ENCODE results near the gene PKDREJ. TPM values are rescaled to one million over a fixed set of nuclear protein-coding genes. Genes with fewer than 3 reads are reported as not detected.

Gene PKDREJ
- total RNA-seq, 2 experiments from 2014 or later, result not detected

- H3K36me3 Mint-ChIP-seq, result peaks cover 16% of the 10 kb centered on the region
- H3K9me3 Mint-ChIP-seq, result no peaks in the 10 kb centered on the region
- peaks cover 11% of the 10 kb centered on the region for H3K4me1 Mint-ChIP-seq
- no peaks in the 10 kb centered on the region for H3K27me3 Mint-ChIP-seq
- no peak for DNase-seq
- H3K27ac Mint-ChIP-seq, result no peak overlapping the region
- no peak overlapping the region for H3K4me3 Mint-ChIP-seq
Measured at GRCh38 chr22:46219636-46220035, 43.5 kb downstream of the PKDREJ start.

- peaks cover 32% of the 10 kb centered on the region for H3K36me3 Mint-ChIP-seq
- no peak for DNase-seq
- H3K4me3 Mint-ChIP-seq, result no peak overlapping the region
- no peaks in the 10 kb centered on the region for H3K9me3 Mint-ChIP-seq
- no peaks in the 10 kb centered on the region for H3K27me3 Mint-ChIP-seq
- H3K27ac Mint-ChIP-seq, result no peak overlapping the region
- peaks cover 4% of the 10 kb centered on the region for H3K4me1 Mint-ChIP-seq
Measured at GRCh38 chr22:46214616-46215015, 48.5 kb downstream of the PKDREJ start.

- H3K9me3 Mint-ChIP-seq, result peaks cover 2% of the 10 kb centered on the region
- DNase-seq, result no peak
- H3K4me3 Mint-ChIP-seq, result no peak overlapping the region
- peaks cover 32% of the 10 kb centered on the region for H3K36me3 Mint-ChIP-seq
- no peaks in the 10 kb centered on the region for H3K27me3 Mint-ChIP-seq
- H3K4me1 Mint-ChIP-seq, result no peaks in the 10 kb centered on the region
- H3K27ac Mint-ChIP-seq, result no peak overlapping the region
Measured at GRCh38 chr22:46214149-46214548, 49.0 kb downstream of the PKDREJ start.

- no peaks in the 10 kb centered on the region for H3K4me1 Mint-ChIP-seq
- H3K27me3 Mint-ChIP-seq, result no peaks in the 10 kb centered on the region
- H3K4me3 Mint-ChIP-seq, result no peak overlapping the region
- DNase-seq, result no peak
- H3K27ac Mint-ChIP-seq, result no peak overlapping the region
- H3K9me3 Mint-ChIP-seq, result peaks cover 8% of the 10 kb centered on the region
- peaks cover 39% of the 10 kb centered on the region for H3K36me3 Mint-ChIP-seq
Measured at GRCh38 chr22:46213052-46213451, 50.1 kb downstream of the PKDREJ start.

- Mint-ChIP-seq H3K27me3 (no peaks in the 10 kb centered on the region), H3K27ac (no peak overlapping the region), H3K4me3 (no peak overlapping the region), H3K4me1 (no peaks in the 10 kb centered on the region), H3K9me3 (peaks cover 8% of the 10 kb centered on the region), H3K36me3 (peaks cover 39% of the 10 kb centered on the region)
- no peak for DNase-seq
Measured at GRCh38 chr22:46212195-46212594, 50.9 kb downstream of the PKDREJ start.

- no peak overlapping the region for H3K27ac Mint-ChIP-seq
- DNase-seq, result no peak
- H3K4me1 Mint-ChIP-seq, result no peaks in the 10 kb centered on the region
- H3K36me3 Mint-ChIP-seq, result peaks cover 54% of the 10 kb centered on the region
- peaks cover 8% of the 10 kb centered on the region for H3K9me3 Mint-ChIP-seq
- no peak overlapping the region for H3K4me3 Mint-ChIP-seq
- H3K27me3 Mint-ChIP-seq, result no peaks in the 10 kb centered on the region
Measured at GRCh38 chr22:46209262-46209661, 53.9 kb downstream of the PKDREJ start.

Other genes with a start within 250 kb of the PKDREJ start
- 1 to 10 TPM; 6.0 to 6.4 TPM for gene PPARA, start 112.8 kb downstream of the PKDREJ start, total RNA-seq
- gene CDPF1, start 13.1 kb downstream of the PKDREJ start, total RNA-seq, result 10 to 100 TPM in 1 of 2 experiments, 1 to 10 TPM in 1; 8.4 to 10.7 TPM
- gene TTC38, start 4.7 kb upstream of the PKDREJ start, total RNA-seq, result 1 to 10 TPM; 6.6 to 7.9 TPM
- 10 to 100 TPM; 37.3 to 42.0 TPM for gene GTSE1, start 33.5 kb upstream of the PKDREJ start, total RNA-seq
- 10 to 100 TPM; 60.2 to 70.0 TPM for gene TRMU, start 72.4 kb upstream of the PKDREJ start, total RNA-seq